ENCODE measurements around the gene CAMK2A.

DNA sequence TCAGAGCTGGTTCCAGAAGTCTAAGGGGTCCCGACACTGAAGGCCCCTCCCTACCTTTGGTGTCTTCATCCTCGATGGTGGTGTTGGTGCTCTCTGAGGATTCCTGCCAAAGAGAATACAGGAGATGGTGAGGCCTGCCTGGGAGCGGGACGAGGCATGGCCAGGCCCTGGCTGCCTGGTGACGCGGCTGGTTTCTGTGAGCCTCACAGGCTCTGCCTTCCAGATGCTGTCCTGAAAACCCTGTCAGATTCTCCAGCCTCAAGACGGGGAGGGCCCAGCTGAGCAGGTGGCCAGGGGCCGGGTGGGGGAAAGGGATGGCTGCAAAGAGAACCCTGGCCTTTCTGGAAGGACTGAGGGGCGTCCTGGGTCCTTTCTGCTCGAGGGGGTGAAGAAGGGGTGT lies 50.9 kb downstream of the CAMK2A start:
- no peak for TF ChIP-seq GATA2 (CRISPR knock-in tag; IDR thresholded peaks at IDR 0.05)
- TF ChIP-seq EZH2phosphoT487 (IDR thresholded peaks at IDR 0.05; ENCODE audit: borderline replicate concordance, low read depth) = no peak
- TF ChIP-seq, protein P1, sequence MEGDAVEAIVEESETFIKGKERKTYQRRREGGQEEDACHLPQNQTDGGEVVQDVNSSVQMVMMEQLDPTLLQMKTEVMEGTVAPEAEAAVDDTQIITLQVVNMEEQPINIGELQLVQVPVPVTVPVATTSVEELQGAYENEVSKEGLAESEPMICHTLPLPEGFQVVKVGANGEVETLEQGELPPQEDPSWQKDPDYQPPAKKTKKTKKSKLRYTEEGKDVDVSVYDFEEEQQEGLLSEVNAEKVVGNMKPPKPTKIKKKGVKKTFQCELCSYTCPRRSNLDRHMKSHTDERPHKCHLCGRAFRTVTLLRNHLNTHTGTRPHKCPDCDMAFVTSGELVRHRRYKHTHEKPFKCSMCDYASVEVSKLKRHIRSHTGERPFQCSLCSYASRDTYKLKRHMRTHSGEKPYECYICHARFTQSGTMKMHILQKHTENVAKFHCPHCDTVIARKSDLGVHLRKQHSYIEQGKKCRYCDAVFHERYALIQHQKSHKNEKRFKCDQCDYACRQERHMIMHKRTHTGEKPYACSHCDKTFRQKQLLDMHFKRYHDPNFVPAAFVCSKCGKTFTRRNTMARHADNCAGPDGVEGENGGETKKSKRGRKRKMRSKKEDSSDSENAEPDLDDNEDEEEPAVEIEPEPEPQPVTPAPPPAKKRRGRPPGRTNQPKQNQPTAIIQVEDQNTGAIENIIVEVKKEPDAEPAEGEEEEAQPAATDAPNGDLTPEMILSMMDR (IDR thresholded peaks at IDR 0.05) = no peak
- no peak for TF ChIP-seq RCOR1 (IDR thresholded peaks at IDR 0.05; ENCODE audit: low read length)
- TF ChIP-seq CHD2 (IDR thresholded peaks at IDR 0.05; ENCODE audit: low read length, partially characterized antibody) = no peak
- no peak for TF ChIP-seq YY1 (IDR thresholded peaks at IDR 0.05; ENCODE audit: low read depth)
- TF ChIP-seq RAD21 (IDR thresholded peaks at IDR 0.05; ENCODE audit: low read length) = no peak
